GM23248 (cell line): ENCODE results near the gene GSG1L.

Source experiments
- EZH2 ChIP-seq: fragments of 200-600 bp; sonication (generic); IDR thresholded peaks from 2 replicates; pipeline ENCODE4 v1.6.1; 2018; ENCODE audit warnings: antibody characterized with exemption, mild to moderate bottlenecking; ENCODE audit not compliant: insufficient read depth, poor library complexity, severe bottlenecking
- EZH2phosphoT487 ChIP-seq: fragments of 200-600 bp; sonication (generic); IDR thresholded peaks from 2 replicates; pipeline ENCODE4 v1.6.1; 2018; ENCODE audit warnings: antibody characterized with exemption, moderate library complexity, mild to moderate bottlenecking, low read depth; ENCODE audit not compliant: insufficient read depth

DNA sequence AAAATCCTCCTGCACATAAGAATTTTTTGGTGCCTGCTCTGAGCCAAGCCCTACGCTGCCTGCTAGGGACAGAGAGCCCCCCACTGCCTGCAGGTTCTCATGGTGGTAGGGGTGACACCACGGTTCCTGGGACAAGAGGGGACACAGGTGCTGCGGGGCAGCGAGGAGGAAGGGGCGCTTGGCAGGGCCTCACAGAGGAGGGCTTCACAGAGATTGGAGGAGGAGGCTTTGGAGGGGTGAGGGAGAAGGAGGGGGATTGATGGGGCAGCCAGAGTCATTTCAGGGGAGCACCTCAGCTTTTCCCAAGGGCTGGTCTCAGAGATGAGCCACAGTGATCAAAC, 29.8 kb upstream of the GSG1L start:
- TF ChIP-seq EZH2 (no peak), EZH2phosphoT487 (no peak)
